Transverse colon (tissue), 4 donors: ENCODE results near the gene FNDC1. TPM values are rescaled to one million over a fixed set of nuclear protein-coding genes. Genes with fewer than 3 reads are reported as not detected.

ENCODE experiments used
- DNase-seq: peaks from one replicate; pipeline ENCODE4 v3.0.0-alpha.2; 2019
- H3K27ac ChIP-seq, 4 donors: fragments of 200-600 bp; sonication (generic); 2 replicates each; pipeline ENCODE4 v1.5.1; 2016 to 2018; ENCODE audit warnings: inconsistent platforms in 4 of 4
- H3K27me3 ChIP-seq: fragments of 200-600 bp; sonication (generic); 2 replicates; pipeline ENCODE4 v1.5.1; 2017; ENCODE audit warnings: inconsistent platforms
- H3K36me3 ChIP-seq, 4 donors: fragments of 200-600 bp; sonication (generic); 2 replicates each; pipeline ENCODE4 v1.5.1; 2017 to 2019; ENCODE audit warnings: inconsistent platforms in 4 of 4
- H3K4me1 ChIP-seq, 4 donors: fragments of 200-600 bp; sonication (generic); 2 replicates each; pipeline ENCODE4 v1.5.1; 2017 to 2020; ENCODE audit warnings: inconsistent platforms in 4 of 4
- H3K4me3 ChIP-seq, 4 donors: fragments of 200-600 bp; sonication (generic); 1 replicate in 1 of 4; 2 replicates in 3 of 4; pipeline versions ENCODE4 v1.5.1 to v1.6.1; 2017 to 2019; ENCODE audit warnings: inconsistent platforms in 4 of 4
- H3K9me3 ChIP-seq, 2 donors: fragments of 200-600 bp; sonication (generic); 2 replicates each; pipeline ENCODE4 v1.5.1; 2017 to 2019; ENCODE audit warnings: inconsistent platforms in 2 of 2
- EP300 ChIP-seq: sonication (generic); formaldehyde crosslinking; IDR thresholded peaks from one replicate; pipeline ENCODE4 v1.6.1; 2017; ENCODE audit warnings: antibody characterized with exemption, low read depth
- POLR2A ChIP-seq: fragments of 450-650 bp; IDR thresholded peaks from one replicate; pipeline ENCODE4 v1.6.1; 2016; ENCODE audit warnings: antibody characterized with exemption, mild to moderate bottlenecking, moderate library complexity
- POLR2AphosphoS5 ChIP-seq, 3 donors: sonication (generic); formaldehyde crosslinking; IDR thresholded peaks; one replicate each; pipeline ENCODE4 v1.6.1; 2016; ENCODE audit warnings: antibody characterized with exemption in 3 of 3
- WGBS, 2 donors: methylation state at CpG; one replicate each; pipeline ENCODE4 v1.1.5; 2018; ENCODE audit warnings: low coverage in 1 of 2; 5-methylcytosine and 5-hydroxymethylcytosine counted together
- in situ Hi-C, 4 donors: fragments of 200-750 bp; cut with MboI; loops; one replicate each; pipeline versions ENCODE4 v1.15.0 to v1.15.1; 2017; ENCODE audit warnings: low sequenced_read_pairs in 3 of 4, low pct_ligation_motif_present in 1 of 4, low pct_unique_long_range_greater_than_20kb in 1 of 4
- intact Hi-C: fragments of 100-400 bp; cut with DNase I; formaldehyde crosslinking; loops from one replicate; pipeline ENCODE4 v1.15.1; 2023; ENCODE audit warnings: low total_unique reads
- total RNA-seq, 4 donors: library from RNA; depleted of rRNA; stranded (reverse); fragments of >200 nt; gene quantifications; one replicate each; pipeline ENCODE4 v1.1.0, GENCODE V29; 2016
- TF ChIP-seq, protein P1 (sequence below), 5 experiments: fragments of 200-600 bp in 3 of 5; fragments of 450-650 bp in 2 of 5; sonication (generic) in 3 of 5; IDR thresholded peaks; 1 replicate in 2 of 5; 2 replicates in 3 of 5; pipeline ENCODE4 v1.5.1; 2016 to 2017; ENCODE audit warnings: antibody characterized with exemption in 5 of 5, inconsistent platforms in 3 of 5, mild to moderate bottlenecking in 2 of 5, moderate library complexity in 1 of 5

FNDC1 gene
- total RNA-seq, 4 donors from 2014 or later, result 0.64 to 14.2 (median 2.4) TPM

DNA sequence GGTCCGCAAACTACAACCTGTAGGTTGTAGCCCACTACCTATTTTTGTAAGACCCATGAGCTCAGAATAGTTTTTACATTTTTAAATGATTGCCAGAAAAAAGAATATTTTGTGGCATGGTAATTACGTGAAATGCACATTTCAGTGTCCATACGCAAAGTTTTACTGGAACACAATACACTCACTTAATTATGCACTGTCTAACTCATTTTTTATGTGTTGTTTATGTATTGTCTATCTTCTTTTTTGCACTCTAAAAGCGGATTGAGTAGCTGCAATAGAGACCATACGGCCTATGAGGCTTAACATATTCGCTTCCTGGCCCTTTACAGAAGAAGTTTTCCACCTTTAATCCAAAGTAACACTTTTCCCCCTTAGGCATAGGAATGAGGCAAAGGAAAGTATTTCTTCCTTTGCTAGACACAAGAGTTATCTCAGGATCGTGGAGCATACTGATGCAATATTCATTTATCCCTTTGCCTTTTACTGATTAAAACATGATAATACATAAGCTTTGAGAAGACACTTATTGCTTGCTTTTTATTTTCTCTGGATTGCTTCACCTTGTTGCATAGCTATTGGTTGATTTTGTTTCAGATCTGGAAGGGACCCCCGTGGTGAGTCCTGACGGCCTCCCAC lies 69.8 kb downstream of the FNDC1 start:
- no peaks in the 10 kb centered on the region for H3K4me1 ChIP-seq
- TF ChIP-seq POLR2A, result no peak
- TF ChIP-seq, protein P1, sequence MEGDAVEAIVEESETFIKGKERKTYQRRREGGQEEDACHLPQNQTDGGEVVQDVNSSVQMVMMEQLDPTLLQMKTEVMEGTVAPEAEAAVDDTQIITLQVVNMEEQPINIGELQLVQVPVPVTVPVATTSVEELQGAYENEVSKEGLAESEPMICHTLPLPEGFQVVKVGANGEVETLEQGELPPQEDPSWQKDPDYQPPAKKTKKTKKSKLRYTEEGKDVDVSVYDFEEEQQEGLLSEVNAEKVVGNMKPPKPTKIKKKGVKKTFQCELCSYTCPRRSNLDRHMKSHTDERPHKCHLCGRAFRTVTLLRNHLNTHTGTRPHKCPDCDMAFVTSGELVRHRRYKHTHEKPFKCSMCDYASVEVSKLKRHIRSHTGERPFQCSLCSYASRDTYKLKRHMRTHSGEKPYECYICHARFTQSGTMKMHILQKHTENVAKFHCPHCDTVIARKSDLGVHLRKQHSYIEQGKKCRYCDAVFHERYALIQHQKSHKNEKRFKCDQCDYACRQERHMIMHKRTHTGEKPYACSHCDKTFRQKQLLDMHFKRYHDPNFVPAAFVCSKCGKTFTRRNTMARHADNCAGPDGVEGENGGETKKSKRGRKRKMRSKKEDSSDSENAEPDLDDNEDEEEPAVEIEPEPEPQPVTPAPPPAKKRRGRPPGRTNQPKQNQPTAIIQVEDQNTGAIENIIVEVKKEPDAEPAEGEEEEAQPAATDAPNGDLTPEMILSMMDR (IDR thresholded peaks at IDR 0.05), result no peak
- no peak for TF ChIP-seq EP300
- no peak for TF ChIP-seq POLR2AphosphoS5 (IDR thresholded peaks at IDR 0.05)
- H3K9me3 ChIP-seq, result no peaks in the 10 kb centered on the region
- 79 to 80% methylated on average over 6 to 9 of the region's 9 CpGs for WGBS, 2 donors
- H3K36me3 ChIP-seq, result no peaks in the 10 kb centered on the region
- DNase-seq, result no peak
- no peak overlapping the region for H3K27ac ChIP-seq
- no peak overlapping the region for H3K4me3 ChIP-seq
- H3K27me3 ChIP-seq, result peaks cover 16% of the 10 kb centered on the region
- in situ Hi-C loops (no loop called here), intact Hi-C loops (no loop called here)

DNA sequence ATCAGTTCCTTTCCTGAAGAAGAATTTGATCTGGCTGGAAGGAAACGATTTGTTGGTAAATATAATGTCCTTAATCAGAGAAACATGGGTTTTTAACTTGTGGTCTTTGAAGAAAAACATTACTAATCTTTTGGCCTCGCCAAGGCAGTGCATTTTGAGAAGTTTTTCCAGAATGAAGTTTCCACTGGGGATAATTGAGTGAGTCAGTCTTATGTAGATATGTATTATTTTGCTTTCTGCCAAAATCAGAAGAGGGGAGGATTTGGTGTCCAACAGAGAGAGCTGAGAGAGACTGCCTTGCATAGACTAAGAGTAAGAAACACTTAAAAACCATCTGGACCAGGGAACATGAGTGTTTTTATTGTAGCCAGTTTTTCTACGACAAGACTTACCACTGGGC lies 79.9 kb downstream of the FNDC1 start:
- 61 to 68% methylated on average over 2 to 3 of the region's 3 CpGs for WGBS, 2 donors
- H3K4me1 ChIP-seq, result peaks cover 0 to 4% (median 1%) of the 10 kb centered on the region in 4 donors
- no peak for DNase-seq
- TF ChIP-seq, protein P1 (IDR thresholded peaks at IDR 0.05), result no peak
- TF ChIP-seq EP300 (no peak), POLR2A (no peak), POLR2AphosphoS5 (IDR thresholded peaks at IDR 0.05) (no peak)
- no peaks in the 10 kb centered on the region for H3K9me3 ChIP-seq
- in situ Hi-C loops, result no loop called here
- no peak overlapping the region for H3K27ac ChIP-seq
- intact Hi-C loops, result no loop called here
- no peaks in the 10 kb centered on the region for H3K27me3 ChIP-seq
- H3K4me3 ChIP-seq, result no peak overlapping the region
- no peaks in the 10 kb centered on the region for H3K36me3 ChIP-seq

DNA sequence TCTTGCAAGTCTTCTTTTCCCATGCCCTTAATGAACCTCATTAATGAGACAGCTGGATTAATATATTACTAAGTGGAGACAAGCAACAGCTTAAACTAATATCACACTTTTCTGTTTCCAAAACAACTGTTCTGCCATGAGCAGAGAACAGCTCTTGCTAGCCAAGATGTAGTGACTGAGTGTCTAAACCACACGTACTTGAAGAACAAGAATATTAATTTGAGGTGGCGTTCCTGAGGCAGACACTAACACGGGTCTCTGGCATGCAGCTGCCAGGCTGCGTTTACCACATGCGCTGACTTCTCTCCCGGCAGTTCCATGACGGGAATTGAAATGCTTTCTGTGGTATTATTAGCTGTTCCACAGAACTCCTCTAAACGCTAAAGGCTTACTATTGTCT lies 80.6 kb downstream of the FNDC1 start:
- no peaks in the 10 kb centered on the region for H3K9me3 ChIP-seq
- TF ChIP-seq POLR2AphosphoS5 (IDR thresholded peaks at IDR 0.05) (no peak), POLR2A (no peak), EP300 (no peak)
- TF ChIP-seq, protein P1 (IDR thresholded peaks at IDR 0.05), result no peak
- 55 to 63% methylated on average over 5 to 8 of the region's 8 CpGs for WGBS, 2 donors
- H3K27me3 ChIP-seq, result no peaks in the 10 kb centered on the region
- no peaks in the 10 kb centered on the region for H3K36me3 ChIP-seq
- in situ Hi-C loops, result no loop called here
- H3K27ac ChIP-seq, result no peak overlapping the region
- H3K4me1 ChIP-seq, result peaks cover 0 to 4% (median 1%) of the 10 kb centered on the region in 4 donors
- intact Hi-C loops, result no loop called here
- H3K4me3 ChIP-seq, result no peak overlapping the region
- DNase-seq, result no peak

DNA sequence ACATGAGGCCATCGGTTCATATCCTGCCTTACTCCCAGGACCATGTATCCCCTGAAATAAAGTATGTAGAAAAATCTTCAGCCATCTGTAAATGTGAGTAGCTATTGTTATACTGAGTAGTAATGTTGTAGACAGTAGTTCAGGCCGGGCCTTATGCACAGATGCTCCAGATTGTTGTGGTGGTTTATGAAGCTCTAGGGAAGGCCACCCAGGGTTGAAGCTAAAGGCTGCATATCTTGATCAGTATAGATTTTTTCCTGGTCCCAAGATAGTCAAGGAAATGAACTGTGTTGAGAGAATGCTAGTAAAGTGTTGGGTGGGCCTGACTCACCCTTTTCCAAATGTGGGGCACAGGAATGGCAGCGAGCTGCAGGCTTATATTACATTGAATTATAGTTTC lies 81.4 kb downstream of the FNDC1 start:
- Histone ChIP-seq H3K9me3 (no peaks in the 10 kb centered on the region), H3K27me3 (no peaks in the 10 kb centered on the region), H3K27ac (no peak overlapping the region), H3K4me1 (peaks cover 0 to 4% (median 1%) of the 10 kb centered on the region in 4 donors), H3K36me3 (no peaks in the 10 kb centered on the region), H3K4me3 (no peak overlapping the region)
- in situ Hi-C loops (no loop called here), intact Hi-C loops (no loop called here)
- no peak for TF ChIP-seq EP300
- no peak for TF ChIP-seq POLR2A
- no peak for TF ChIP-seq POLR2AphosphoS5 (IDR thresholded peaks at IDR 0.05)
- TF ChIP-seq, protein P1 (IDR thresholded peaks at IDR 0.05), result no peak
- 80 to 100% methylated on average over 1 to 3 of the region's 3 CpGs for WGBS, 2 donors
- no peak for DNase-seq
